Left lung (tissue), 10 donors: ENCODE data around the gene FAM209B. TPM values are rescaled to one million over a fixed set of nuclear protein-coding genes. Genes with fewer than 3 reads are reported as not detected.
"Not testable (repeated sequence)": the region's sequence is repeated elsewhere in the genome, so short reads cannot be mapped to it uniquely, and the experiment has no call there.

Experiments
- ATAC-seq: fragments of 200-7000 bp; cut with Tn5 transposase; one replicate; pipeline ENCODE4 v1.9.1; 2020; ENCODE audit warnings: moderate library complexity
- DNase-seq, 4 donors: peaks; one replicate each; pipeline ENCODE4 v3.0.0-alpha.2; 2013 to 2020
- H3K27ac ChIP-seq, 2 donors: fragments of 200-600 bp; sonication (generic) in 1 of 2; one replicate each; pipeline versions ENCODE4 v1.5.0 to v1.8.0; 2020 to 2021
- H3K27me3 ChIP-seq, 2 donors: fragments of 200-600 bp; sonication (generic) in 1 of 2; one replicate each; pipeline versions ENCODE4 v1.5.0 to v1.8.0; 2020 to 2021
- H3K36me3 ChIP-seq, 2 donors: fragments of 200-600 bp; sonication (generic) in 1 of 2; one replicate each; pipeline versions ENCODE4 v1.5.0 to v1.8.0; 2020 to 2021
- H3K4me1 ChIP-seq, 2 donors: fragments of 200-600 bp; one replicate each; pipeline ENCODE4 v1.8.0; 2021
- H3K4me3 ChIP-seq, 2 donors: fragments of 200-600 bp; sonication (generic) in 1 of 2; one replicate each; pipeline versions ENCODE4 v1.5.0 to v1.8.0; 2020 to 2021; ENCODE audit warnings: mild to moderate bottlenecking in 1 of 2
- H3K9me3 ChIP-seq, 2 donors: fragments of 200-600 bp; sonication (generic) in 1 of 2; one replicate each; pipeline versions ENCODE4 v1.5.0 to v1.8.0; 2020 to 2021
- CTCF ChIP-seq, 2 donors: fragments of 200-600 bp; sonication (generic) in 1 of 2; IDR thresholded peaks; one replicate each; pipeline versions ENCODE4 v1.5.0 to v1.8.0; 2021; ENCODE audit warnings: antibody characterized with exemption in 2 of 2
- intact Hi-C, 2 donors: fragments of 100-400 bp; cut with DNase I; formaldehyde crosslinking; loops; one replicate each; pipeline versions ENCODE4 v1.11.2 to v1.14.2; 2022
- polyA plus RNA-seq, 6 donors: library from polyadenylated mRNA; unstranded; fragments of 120-200 nt; gene quantifications; one replicate each; pipeline ENCODE4 v1.2.1, GENCODE V29; 2013; ENCODE audit not compliant: insufficient read length in 6 of 6
- total RNA-seq, 2 donors: library from RNA; stranded (reverse); fragmentation: NEBNext Ultra II Directional; extraction: Animal tissue kit (Norgen Biotek cat#: 25700); gene quantifications; one replicate each; pipeline ENCODE4 v1.2.1, GENCODE V29; 2021
- donor health status: DM: no; HTN: yes; CAD: no.
- donor health status: DM: no; HTN: no; CAD: no.

The FAM209B gene
- total and polyA plus RNA-seq, 8 donors = 0.30 to 0.63 (median 0.37) TPM; not detected in 3

DNA sequence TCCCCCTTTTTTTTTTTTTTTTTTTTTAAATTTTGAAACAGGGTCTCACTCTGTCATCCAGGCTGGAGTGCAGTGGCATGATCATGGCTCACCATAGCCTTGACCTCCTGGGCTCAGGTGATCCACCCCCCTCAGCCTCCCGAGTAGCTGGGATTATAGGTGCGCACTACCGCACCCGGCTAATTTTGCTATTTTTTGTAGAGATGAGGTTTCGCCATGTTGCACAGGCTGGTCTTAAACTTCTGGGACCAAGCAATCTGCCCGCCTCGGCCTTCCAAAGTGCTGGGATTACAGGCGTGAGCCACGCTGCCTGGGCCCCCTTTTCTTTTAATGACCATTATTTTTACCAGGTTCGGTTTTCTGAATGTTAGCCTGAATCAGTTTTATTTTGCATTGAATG, 13.5 kb upstream of the FAM209B start:
- Histone ChIP-seq H3K27me3 (no peaks in the 10 kb centered on the region), H3K9me3 (peaks cover 0 to 31% of the 10 kb centered on the region in 2 donors), H3K4me3 (no peak overlapping the region), H3K36me3 (peaks cover 0 to 67% of the 10 kb centered on the region in 2 donors), H3K4me1 (no peaks in the 10 kb centered on the region), H3K27ac (no peak overlapping the region)
- intact Hi-C loops = no loop called here
- no peak for DNase-seq
- no peak for TF ChIP-seq CTCF (IDR thresholded peaks at IDR 0.05)
- ATAC-seq = no peak

GRCh38 chr20:56520180-56520579, 12.9 kb upstream of the FAM209B start:
- Histone ChIP-seq H3K27ac (no peak overlapping the region), H3K36me3 (peaks cover 0 to 61% of the 10 kb centered on the region in 2 donors), H3K27me3 (no peaks in the 10 kb centered on the region), H3K9me3 (peaks cover 0 to 31% of the 10 kb centered on the region in 2 donors), H3K4me3 (no peak overlapping the region), H3K4me1 (no peaks in the 10 kb centered on the region)
- ATAC-seq = no peak
- DNase-seq = no peak
- intact Hi-C loops = no loop called here
- TF ChIP-seq CTCF (IDR thresholded peaks at IDR 0.05) = no peak

DNA sequence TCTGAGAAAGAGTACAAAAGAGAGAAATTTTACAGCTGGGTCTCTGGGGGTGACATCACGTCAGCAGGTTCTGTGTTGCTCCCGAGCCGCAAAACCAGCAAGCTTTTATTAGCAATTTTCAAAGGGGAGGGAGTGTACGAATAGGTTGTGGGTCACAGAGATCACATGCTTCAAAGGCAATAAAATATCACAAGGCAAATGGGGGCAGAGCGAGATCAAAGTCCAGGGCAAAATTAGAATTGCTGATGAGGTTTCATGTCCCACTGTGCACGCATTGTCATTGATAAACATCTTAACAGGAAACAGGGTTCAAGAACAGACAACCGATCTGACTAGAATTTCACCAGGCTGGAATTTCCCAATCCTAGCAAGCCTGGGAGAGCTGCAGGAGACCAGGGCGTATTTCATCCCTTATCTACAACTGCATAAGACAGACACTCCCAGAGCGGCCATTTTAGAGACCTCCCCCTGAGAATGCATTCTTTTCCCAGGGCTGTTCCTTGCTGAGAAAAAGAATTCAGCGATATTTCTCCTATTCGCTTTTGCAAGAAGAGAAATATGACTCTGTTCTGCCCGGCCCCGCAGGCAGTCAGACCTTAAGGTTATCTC, 12.2 kb upstream of the FAM209B start:
- Histone ChIP-seq H3K9me3 (peaks cover 0 to 31% of the 10 kb centered on the region in 2 donors), H3K36me3 (peaks cover 0 to 57% of the 10 kb centered on the region in 2 donors)
- H3K27me3 ChIP-seq, H3K27ac ChIP-seq, H3K4me1 ChIP-seq, ATAC-seq, H3K4me3 ChIP-seq, DNase-seq, intact Hi-C loops: not testable (repeated sequence)

- ATAC-seq (no peak), DNase-seq (no peak)
- Histone ChIP-seq H3K27me3 (no peaks in the 10 kb centered on the region), H3K9me3 (peaks cover 0 to 31% of the 10 kb centered on the region in 2 donors), H3K4me1 (no peaks in the 10 kb centered on the region), H3K36me3 (peaks cover 0 to 43% of the 10 kb centered on the region in 2 donors), H3K27ac (no peak overlapping the region), H3K4me3 (no peak overlapping the region)
- TF ChIP-seq CTCF (IDR thresholded peaks at IDR 0.05) = no peak
- intact Hi-C loops = no loop called here
These were observed 10.7 kb upstream of the FAM209B start for GRCh38 chr20:56522311-56522710.

DNA sequence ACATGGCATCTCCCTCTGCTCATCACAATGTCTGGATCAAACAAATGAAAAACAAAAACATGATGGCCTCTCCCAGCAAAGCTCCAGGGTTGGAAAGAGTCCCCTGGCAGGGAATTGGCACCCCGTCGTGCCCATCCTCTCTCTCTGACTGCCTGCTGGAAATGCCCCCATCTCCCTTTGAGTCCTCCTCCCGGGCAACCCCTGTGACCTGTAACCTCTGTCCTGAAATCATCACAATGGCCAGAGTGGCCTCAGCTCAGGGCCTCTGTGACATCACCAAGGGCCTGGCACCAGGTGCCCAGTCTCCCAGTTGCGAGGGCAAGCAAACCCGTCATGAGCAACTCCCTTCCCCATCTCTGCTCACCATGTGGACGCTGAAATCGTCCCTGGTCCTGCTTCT, 8.6 kb upstream of the FAM209B start, which contains the start of gene FAM209A:
Gene FAM209A, plus strand, starts transcription at position 301 of the 400 bp plus-strand sequence. Its CDS starts 65 bp downstream, at position 366.
- DNase-seq, intact Hi-C loops, ATAC-seq, H3K27ac ChIP-seq, H3K4me3 ChIP-seq, H3K27me3 ChIP-seq, H3K4me1 ChIP-seq: not testable (repeated sequence)
- Histone ChIP-seq H3K36me3 (peaks cover 0 to 22% of the 10 kb centered on the region in 2 donors), H3K9me3 (peaks cover 0 to 23% of the 10 kb centered on the region in 2 donors)

GRCh38 chr20:56527521-56527920, 5.5 kb upstream of the FAM209B start:
- H3K4me1 ChIP-seq = no peaks in the 10 kb centered on the region
- H3K27ac ChIP-seq = no peak overlapping the region
- ATAC-seq = no peak
- intact Hi-C loops = no loop called here
- H3K36me3 ChIP-seq = no peaks in the 10 kb centered on the region
- TF ChIP-seq CTCF (IDR thresholded peaks at IDR 0.05) = no peak
- DNase-seq = no peak
- H3K4me3 ChIP-seq = no peak overlapping the region
- no peaks in the 10 kb centered on the region for H3K27me3 ChIP-seq
- no peaks in the 10 kb centered on the region for H3K9me3 ChIP-seq
